HL-60 (cell line): ENCODE measurements around the gene ATP5MG.

Source experiments
- GABPA ChIP-seq: IDR thresholded peaks from 2 replicates; pipeline ENCODE4 v1.6.1; 2012; ENCODE audit warnings: low read depth
- POLR2AphosphoS5 ChIP-seq: IDR thresholded peaks from 2 replicates; pipeline ENCODE4 v1.6.1; 2012; ENCODE audit warnings: low read depth
- SPI1 ChIP-seq: IDR thresholded peaks from 2 replicates; pipeline ENCODE4 v1.6.1; 2012; ENCODE audit warnings: low read depth, mild to moderate bottlenecking, borderline replicate concordance
- TF ChIP-seq, protein P1 (sequence below): IDR thresholded peaks from one replicate; pipeline ENCODE4 v1.5.1; 2011; ENCODE audit warnings: low read length, control low read depth, inconsistent platforms; ENCODE audit not compliant: insufficient read depth
- TF ChIP-seq, protein P2 (sequence below): IDR thresholded peaks from 2 replicates; pipeline ENCODE4 v1.6.1; 2012; ENCODE audit warnings: low read depth; ENCODE audit not compliant: insufficient replicate concordance

DNA sequence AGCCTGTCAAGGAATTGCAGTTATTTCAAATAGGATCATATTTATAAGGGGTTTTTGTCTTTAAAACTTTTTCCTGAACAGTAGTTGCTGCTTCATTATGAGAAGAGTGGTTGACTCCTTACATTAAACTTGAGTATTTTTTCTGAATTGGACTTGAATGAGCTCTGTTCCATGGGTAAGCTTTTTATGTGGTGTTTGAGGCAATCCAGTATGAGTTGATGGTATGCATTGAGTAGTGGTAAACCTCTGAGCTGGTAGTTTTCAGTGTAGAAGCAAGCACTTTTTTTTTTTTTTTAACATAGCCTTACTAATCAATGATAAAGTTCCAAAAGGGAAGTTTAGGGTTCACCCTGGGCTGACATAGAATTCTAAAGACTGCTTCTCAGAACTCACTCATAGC is 38.2 kb downstream of the ATP5MG start:
- TF ChIP-seq, protein P1, sequence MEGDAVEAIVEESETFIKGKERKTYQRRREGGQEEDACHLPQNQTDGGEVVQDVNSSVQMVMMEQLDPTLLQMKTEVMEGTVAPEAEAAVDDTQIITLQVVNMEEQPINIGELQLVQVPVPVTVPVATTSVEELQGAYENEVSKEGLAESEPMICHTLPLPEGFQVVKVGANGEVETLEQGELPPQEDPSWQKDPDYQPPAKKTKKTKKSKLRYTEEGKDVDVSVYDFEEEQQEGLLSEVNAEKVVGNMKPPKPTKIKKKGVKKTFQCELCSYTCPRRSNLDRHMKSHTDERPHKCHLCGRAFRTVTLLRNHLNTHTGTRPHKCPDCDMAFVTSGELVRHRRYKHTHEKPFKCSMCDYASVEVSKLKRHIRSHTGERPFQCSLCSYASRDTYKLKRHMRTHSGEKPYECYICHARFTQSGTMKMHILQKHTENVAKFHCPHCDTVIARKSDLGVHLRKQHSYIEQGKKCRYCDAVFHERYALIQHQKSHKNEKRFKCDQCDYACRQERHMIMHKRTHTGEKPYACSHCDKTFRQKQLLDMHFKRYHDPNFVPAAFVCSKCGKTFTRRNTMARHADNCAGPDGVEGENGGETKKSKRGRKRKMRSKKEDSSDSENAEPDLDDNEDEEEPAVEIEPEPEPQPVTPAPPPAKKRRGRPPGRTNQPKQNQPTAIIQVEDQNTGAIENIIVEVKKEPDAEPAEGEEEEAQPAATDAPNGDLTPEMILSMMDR, result no peak
- TF ChIP-seq GABPA (no peak), POLR2AphosphoS5 (no peak), SPI1 (no peak)
- TF ChIP-seq, protein P2, sequence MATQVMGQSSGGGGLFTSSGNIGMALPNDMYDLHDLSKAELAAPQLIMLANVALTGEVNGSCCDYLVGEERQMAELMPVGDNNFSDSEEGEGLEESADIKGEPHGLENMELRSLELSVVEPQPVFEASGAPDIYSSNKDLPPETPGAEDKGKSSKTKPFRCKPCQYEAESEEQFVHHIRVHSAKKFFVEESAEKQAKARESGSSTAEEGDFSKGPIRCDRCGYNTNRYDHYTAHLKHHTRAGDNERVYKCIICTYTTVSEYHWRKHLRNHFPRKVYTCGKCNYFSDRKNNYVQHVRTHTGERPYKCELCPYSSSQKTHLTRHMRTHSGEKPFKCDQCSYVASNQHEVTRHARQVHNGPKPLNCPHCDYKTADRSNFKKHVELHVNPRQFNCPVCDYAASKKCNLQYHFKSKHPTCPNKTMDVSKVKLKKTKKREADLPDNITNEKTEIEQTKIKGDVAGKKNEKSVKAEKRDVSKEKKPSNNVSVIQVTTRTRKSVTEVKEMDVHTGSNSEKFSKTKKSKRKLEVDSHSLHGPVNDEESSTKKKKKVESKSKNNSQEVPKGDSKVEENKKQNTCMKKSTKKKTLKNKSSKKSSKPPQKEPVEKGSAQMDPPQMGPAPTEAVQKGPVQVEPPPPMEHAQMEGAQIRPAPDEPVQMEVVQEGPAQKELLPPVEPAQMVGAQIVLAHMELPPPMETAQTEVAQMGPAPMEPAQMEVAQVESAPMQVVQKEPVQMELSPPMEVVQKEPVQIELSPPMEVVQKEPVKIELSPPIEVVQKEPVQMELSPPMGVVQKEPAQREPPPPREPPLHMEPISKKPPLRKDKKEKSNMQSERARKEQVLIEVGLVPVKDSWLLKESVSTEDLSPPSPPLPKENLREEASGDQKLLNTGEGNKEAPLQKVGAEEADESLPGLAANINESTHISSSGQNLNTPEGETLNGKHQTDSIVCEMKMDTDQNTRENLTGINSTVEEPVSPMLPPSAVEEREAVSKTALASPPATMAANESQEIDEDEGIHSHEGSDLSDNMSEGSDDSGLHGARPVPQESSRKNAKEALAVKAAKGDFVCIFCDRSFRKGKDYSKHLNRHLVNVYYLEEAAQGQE, result no peak
